HEK293T (cell line): ENCODE data around the gene STARD13.

Experiments
- ARNT ChIP-seq: fragments of 450-650 bp; IDR thresholded peaks from 2 replicates; pipeline ENCODE4 v1.6.1; 2017; ENCODE audit warnings: mild to moderate bottlenecking
- BHLHE40 ChIP-seq: fragments of 450-650 bp; IDR thresholded peaks from 2 replicates; pipeline ENCODE4 v1.6.1; 2016; ENCODE audit warnings: mild to moderate bottlenecking, moderate library complexity, borderline replicate concordance
- ELF4 ChIP-seq: fragments of 450-650 bp; IDR thresholded peaks from 2 replicates; pipeline ENCODE4 v1.6.1; 2017; ENCODE audit warnings: antibody characterized with exemption
- LEF1 ChIP-seq: fragments of 450-650 bp; IDR thresholded peaks from 2 replicates; pipeline ENCODE4 v1.6.1; 2017; ENCODE audit warnings: mild to moderate bottlenecking, borderline replicate concordance
- PKNOX1 ChIP-seq: fragments of 450-650 bp; IDR thresholded peaks from 2 replicates; pipeline ENCODE4 v1.6.1; 2016
- TARDBP ChIP-seq: fragments of 450-650 bp; IDR thresholded peaks from 2 replicates; pipeline ENCODE4 v1.6.1; 2016
- ZNF384 ChIP-seq: fragments of 450-650 bp; IDR thresholded peaks from 2 replicates; pipeline ENCODE4 v1.6.1; 2016

DNA sequence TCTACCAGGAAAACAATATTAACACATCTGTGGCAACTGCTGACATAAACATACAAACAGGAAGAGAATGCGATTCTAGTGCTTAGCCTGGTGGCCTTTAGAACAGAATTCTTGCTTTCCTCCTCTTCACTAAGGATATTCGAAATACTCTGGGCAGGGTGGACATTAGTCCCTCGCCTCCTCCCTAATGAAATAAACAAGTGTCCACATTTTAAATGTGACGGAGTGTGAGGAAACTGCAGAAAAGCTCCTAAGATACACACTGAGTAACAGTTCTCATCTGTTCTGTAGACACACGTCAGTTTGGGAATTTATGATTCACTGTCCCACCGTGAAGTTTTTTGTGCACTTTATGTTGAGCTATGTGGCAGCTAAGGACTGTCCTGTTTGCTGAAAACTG is 639 bp downstream of the STARD13 start:
- TF ChIP-seq ZNF384 (no peak), ELF4 (no peak), PKNOX1 (peak; percentile 67; the same call in 1 of the 2 replicates), LEF1 (no peak), TARDBP (no peak), ARNT (no peak), BHLHE40 (no peak)
